WERI-Rb-1 (cell line): Measurements from ENCODE around the gene CENPP.

Experiments
- DNase-seq: peaks from one replicate; pipeline ENCODE4 v3.0.0-alpha.2; 2020
- H3K27ac ChIP-seq: fragments of 250-450 bp; sonication (Bioruptor Pico); 2 replicates; pipeline ENCODE4 v1.5.1; 2020; ENCODE audit warnings: mild to moderate bottlenecking, moderate library complexity
- H3K27me3 ChIP-seq: fragments of 250-450 bp; sonication (Bioruptor Pico); 2 replicates; pipeline ENCODE4 v1.5.1; 2021; ENCODE audit warnings: mild to moderate bottlenecking, low read depth, moderate library complexity; ENCODE audit not compliant: insufficient read depth, severe bottlenecking
- H3K36me3 ChIP-seq: fragments of 250-450 bp; sonication (Bioruptor Pico); 2 replicates; pipeline ENCODE4 v1.5.1; 2020; ENCODE audit warnings: mild to moderate bottlenecking, moderate library complexity
- H3K4me3 ChIP-seq: 2 replicates; pipeline ENCODE4 v1.5.1; 2011; ENCODE audit warnings: low read depth, mild to moderate bottlenecking, control low read depth, low read length
- H3K9me3 ChIP-seq: fragments of 250-450 bp; sonication (Bioruptor Pico); 2 replicates; pipeline ENCODE4 v1.5.1; 2021; ENCODE audit warnings: mild to moderate bottlenecking, moderate library complexity; ENCODE audit not compliant: severe bottlenecking
- CTCF ChIP-seq: IDR thresholded peaks from 2 replicates; pipeline ENCODE4 v1.5.1; 2011; ENCODE audit warnings: low read depth, mild to moderate bottlenecking, control low read depth, inconsistent platforms, low read length

CENPP gene

GRCh38 chr9:92530893-92531292, 205.1 kb downstream of the CENPP start:
- DNase-seq, result no peak
- no peaks in the 10 kb centered on the region for H3K27me3 ChIP-seq
- H3K36me3 ChIP-seq, result no peaks in the 10 kb centered on the region
- TF ChIP-seq CTCF, result no peak
- no peak overlapping the region for H3K27ac ChIP-seq
- no peak overlapping the region for H3K4me3 ChIP-seq
- H3K9me3 ChIP-seq, result no peaks in the 10 kb centered on the region

GRCh38 chr9:92534204-92534603, 208.5 kb downstream of the CENPP start:
- H3K27ac ChIP-seq, result no peak overlapping the region
- DNase-seq, result no peak
- H3K9me3 ChIP-seq, result no peaks in the 10 kb centered on the region
- no peak for TF ChIP-seq CTCF
- H3K4me3 ChIP-seq, result no peak overlapping the region
- no peaks in the 10 kb centered on the region for H3K36me3 ChIP-seq
- H3K27me3 ChIP-seq, result no peaks in the 10 kb centered on the region

GRCh38 chr9:92534674-92535073, 208.9 kb downstream of the CENPP start:
- Histone ChIP-seq H3K36me3 (no peaks in the 10 kb centered on the region), H3K27me3 (no peaks in the 10 kb centered on the region), H3K4me3 (no peak overlapping the region), H3K9me3 (no peaks in the 10 kb centered on the region), H3K27ac (no peak overlapping the region)
- DNase-seq, result no peak
- no peak for TF ChIP-seq CTCF

- H3K27ac ChIP-seq, result no peak within 1 kb of the TSS
- H3K27me3 ChIP-seq, result no peaks in the 10 kb centered on the region
- H3K4me3 ChIP-seq, result no peak within 1 kb of the TSS
- no peaks in the 10 kb centered on the region for H3K9me3 ChIP-seq
- TF ChIP-seq CTCF, result no peak
- DNase-seq, result no peak
- H3K36me3 ChIP-seq, result no peaks in the 10 kb centered on the region
These were observed 210.4 kb downstream of the CENPP start, which contains the start of gene ECM2 for GRCh38 chr9:92535940-92536850. TSS of gene ECM2 (minus strand) at chr9:92535990. CDS start at chr9:92522866, 13,124 bp downstream.

DNA sequence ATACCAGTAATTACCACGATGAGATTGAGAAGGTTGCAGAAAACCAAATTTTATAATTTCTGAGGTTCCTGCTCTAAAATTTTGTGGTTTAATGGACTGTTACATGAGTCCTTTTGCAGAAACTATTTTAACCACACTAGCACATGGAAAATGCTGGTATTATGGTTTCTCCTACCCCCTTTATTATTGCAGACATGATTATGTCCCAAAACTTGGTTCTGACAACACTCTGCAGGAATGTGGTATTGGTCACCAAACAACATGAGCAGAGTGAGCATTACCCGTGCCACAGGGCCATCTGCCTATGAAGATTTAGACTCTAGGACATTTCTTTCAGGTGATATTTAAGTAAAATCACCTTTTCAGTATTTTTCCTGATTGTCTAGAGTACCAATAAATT, 212.8 kb downstream of the CENPP start:
- Histone ChIP-seq H3K36me3 (no peaks in the 10 kb centered on the region), H3K4me3 (no peak overlapping the region), H3K9me3 (no peaks in the 10 kb centered on the region), H3K27ac (no peak overlapping the region), H3K27me3 (no peaks in the 10 kb centered on the region)
- DNase-seq, result no peak
- no peak for TF ChIP-seq CTCF
